Mucosa of rectum (tissue), 2 donors: ENCODE data around the gene CAMK2G.

Experiments
- H3K27ac ChIP-seq, 2 donors: one replicate each; pipeline ENCODE4 v1.7.0; 2013; ENCODE audit warnings: inconsistent platforms in 2 of 2, low read depth in 2 of 2, low read length in 2 of 2
- H3K27me3 ChIP-seq, 2 donors: one replicate each; pipeline ENCODE4 v1.7.0; 2013; ENCODE audit warnings: low read length in 2 of 2; ENCODE audit not compliant: control insufficient read depth in 2 of 2, insufficient read depth in 2 of 2
- H3K36me3 ChIP-seq, 2 donors: one replicate each; pipeline ENCODE4 v1.7.0; 2013; ENCODE audit warnings: low read length in 2 of 2; ENCODE audit not compliant: control insufficient read depth in 2 of 2, insufficient read depth in 2 of 2
- H3K4me1 ChIP-seq, 2 donors: one replicate each; pipeline ENCODE4 v1.7.0; 2013; ENCODE audit warnings: low read length in 2 of 2, mild to moderate bottlenecking in 1 of 2; ENCODE audit not compliant: control insufficient read depth in 2 of 2, insufficient read depth in 2 of 2
- H3K4me3 ChIP-seq, 2 donors: one replicate each; pipeline ENCODE4 v1.7.0; 2013; ENCODE audit warnings: low read length in 2 of 2
- H3K9ac ChIP-seq, 2 donors: one replicate each; pipeline ENCODE4 v1.7.0; 2013; ENCODE audit warnings: low read length in 2 of 2, low read depth in 1 of 2, mild to moderate bottlenecking in 1 of 2
- H3K9me3 ChIP-seq, 2 donors: one replicate each; pipeline ENCODE4 v1.7.0; 2013; ENCODE audit warnings: low read length in 2 of 2; ENCODE audit not compliant: control insufficient read depth in 2 of 2
- donor health status: healthy.
- donor health status: Normal muscosa, but diverticular disease.

Gene CAMK2G

GRCh38 chr10:73814896-73815718 is 59.2 kb downstream of the CAMK2G start:
- Histone ChIP-seq H3K27me3 (no peaks in the 10 kb centered on the region), H3K4me3 (no peak overlapping the region), H3K27ac (no peak overlapping the region), H3K9me3 (no peaks in the 10 kb centered on the region), H3K4me1 (peaks cover 10 to 13% of the 10 kb centered on the region in 2 donors), H3K36me3 (peaks cover 28 to 38% of the 10 kb centered on the region in 2 donors), H3K9ac (no peak overlapping the region)

- H3K36me3 ChIP-seq: peaks cover 28 to 38% of the 10 kb centered on the region in 2 donors
- no peaks in the 10 kb centered on the region for H3K27me3 ChIP-seq
These were observed 60.0 kb downstream of the CAMK2G start for GRCh38 chr10:73814276-73814895.

GRCh38 chr10:73813333-73813732 is 61.0 kb downstream of the CAMK2G start:
- no peak overlapping the region for H3K27ac ChIP-seq
- H3K9ac ChIP-seq: no peak overlapping the region
- H3K4me3 ChIP-seq: no peak overlapping the region
- H3K9me3 ChIP-seq: no peaks in the 10 kb centered on the region
- H3K36me3 ChIP-seq: peaks cover 31 to 41% of the 10 kb centered on the region in 2 donors
- H3K27me3 ChIP-seq: no peaks in the 10 kb centered on the region
- peaks cover 3 to 5% of the 10 kb centered on the region in 2 donors for H3K4me1 ChIP-seq

More at GRCh38 chr10:73814276-73814895, 60.0 kb downstream of the CAMK2G start:
- Histone ChIP-seq H3K9me3 (no peaks in the 10 kb centered on the region), H3K9ac (no peak overlapping the region), H3K4me3 (no peak overlapping the region), H3K4me1 (peaks cover 5 to 6% of the 10 kb centered on the region in 2 donors), H3K27ac (no peak overlapping the region)

GRCh38 chr10:73812657-73813056 is 61.7 kb downstream of the CAMK2G start:
- no peaks in the 10 kb centered on the region for H3K27me3 ChIP-seq
- H3K4me3 ChIP-seq: no peak overlapping the region
- H3K36me3 ChIP-seq: peaks cover 37 to 42% of the 10 kb centered on the region in 2 donors
- H3K27ac ChIP-seq: no peak overlapping the region
- H3K9ac ChIP-seq: no peak overlapping the region
- peaks cover 3 to 5% of the 10 kb centered on the region in 2 donors for H3K4me1 ChIP-seq
- no peaks in the 10 kb centered on the region for H3K9me3 ChIP-seq

GRCh38 chr10:73810735-73811465 is 63.5 kb downstream of the CAMK2G start:
- H3K4me3 ChIP-seq: peak overlapping the region; percentile 79 to 80
- H3K27me3 ChIP-seq: no peaks in the 10 kb centered on the region
- H3K27ac ChIP-seq: peak overlapping the region; percentile 76 to 85
- no peaks in the 10 kb centered on the region for H3K9me3 ChIP-seq
- H3K9ac ChIP-seq: peak overlapping the region; percentile 72 to 82
- peaks cover 3 to 5% of the 10 kb centered on the region in 2 donors for H3K4me1 ChIP-seq
- H3K36me3 ChIP-seq: peaks cover 46% of the 10 kb centered on the region in 2 donors

- peaks cover 47 to 51% of the 10 kb centered on the region in 2 donors for H3K36me3 ChIP-seq
These were observed 64.0 kb downstream of the CAMK2G start for GRCh38 chr10:73810358-73810734.

GRCh38 chr10:73809061-73809818 is 65.1 kb downstream of the CAMK2G start:
- Histone ChIP-seq H3K36me3 (peaks cover 43 to 44% of the 10 kb centered on the region in 2 donors), H3K9ac (no peak overlapping the region)

More at GRCh38 chr10:73810358-73810734, 64.0 kb downstream of the CAMK2G start:
- H3K4me3 ChIP-seq: peak overlapping the region; percentile 79 to 80
- no peaks in the 10 kb centered on the region for H3K9me3 ChIP-seq
- H3K27ac ChIP-seq: peak overlapping the region in 1 of 2 donors; percentile 85
- peak overlapping the region; percentile 72 to 82 for H3K9ac ChIP-seq
- H3K4me1 ChIP-seq: peaks cover 3 to 5% of the 10 kb centered on the region in 2 donors
- H3K27me3 ChIP-seq: no peaks in the 10 kb centered on the region

GRCh38 chr10:73808021-73808815 is 66.1 kb downstream of the CAMK2G start:
- Histone ChIP-seq H3K4me3 (peak overlapping the region in 1 of 2 donors; percentile 2), H3K4me1 (peaks cover 3 to 5% of the 10 kb centered on the region in 2 donors), H3K27ac (no peak overlapping the region), H3K9ac (no peak overlapping the region), H3K36me3 (peaks cover 47% of the 10 kb centered on the region in 2 donors), H3K27me3 (no peaks in the 10 kb centered on the region), H3K9me3 (no peaks in the 10 kb centered on the region)

More at GRCh38 chr10:73809061-73809818, 65.1 kb downstream of the CAMK2G start:
- Histone ChIP-seq H3K4me3 (no peak overlapping the region), H3K27ac (no peak overlapping the region), H3K4me1 (peaks cover 3 to 5% of the 10 kb centered on the region in 2 donors), H3K9me3 (no peaks in the 10 kb centered on the region), H3K27me3 (no peaks in the 10 kb centered on the region)

- Histone ChIP-seq H3K4me1 (peaks cover 3 to 5% of the 10 kb centered on the region in 2 donors), H3K9ac (no peak overlapping the region), H3K4me3 (no peak overlapping the region), H3K27ac (no peak overlapping the region), H3K36me3 (peaks cover 48 to 54% of the 10 kb centered on the region in 2 donors), H3K27me3 (no peaks in the 10 kb centered on the region), H3K9me3 (no peaks in the 10 kb centered on the region)
These were observed 66.9 kb downstream of the CAMK2G start for GRCh38 chr10:73807471-73807870.
